GM21447 (cell line): ENCODE measurements around the gene NEGR1.

Source experiments
- ATAC-seq: cut with Tn5 transposase; IDR thresholded peaks from one replicate; pipeline ENCODE4 v1.9.1; 2021; ENCODE audit not compliant: unreplicated experiment

Gene NEGR1

GRCh38 chr1:71788113-71788512 lies 494.2 kb downstream of the NEGR1 start:
- no peak for ATAC-seq

DNA sequence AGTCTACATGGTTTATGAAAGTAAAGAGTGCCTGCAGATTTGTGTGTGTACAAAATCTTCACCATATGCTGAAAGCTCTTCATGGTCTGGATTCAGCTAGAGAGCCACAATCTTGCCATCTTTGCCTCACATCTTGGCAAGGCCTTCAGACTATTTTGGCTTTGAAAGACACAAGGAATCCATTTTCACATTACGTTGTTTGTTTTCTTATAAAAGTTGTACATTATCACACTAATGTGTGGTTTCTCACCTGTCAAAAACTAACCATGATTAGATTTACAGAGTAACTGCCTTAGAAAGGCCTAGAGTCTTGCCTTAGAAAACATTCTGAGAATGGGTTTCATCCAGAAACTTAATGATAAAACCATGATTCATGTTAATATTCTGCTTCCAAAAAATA lies 494.6 kb downstream of the NEGR1 start:
- no peak for ATAC-seq

- ATAC-seq, result no peak
Measured at GRCh38 chr1:71786218-71786617, 496.1 kb downstream of the NEGR1 start.

DNA sequence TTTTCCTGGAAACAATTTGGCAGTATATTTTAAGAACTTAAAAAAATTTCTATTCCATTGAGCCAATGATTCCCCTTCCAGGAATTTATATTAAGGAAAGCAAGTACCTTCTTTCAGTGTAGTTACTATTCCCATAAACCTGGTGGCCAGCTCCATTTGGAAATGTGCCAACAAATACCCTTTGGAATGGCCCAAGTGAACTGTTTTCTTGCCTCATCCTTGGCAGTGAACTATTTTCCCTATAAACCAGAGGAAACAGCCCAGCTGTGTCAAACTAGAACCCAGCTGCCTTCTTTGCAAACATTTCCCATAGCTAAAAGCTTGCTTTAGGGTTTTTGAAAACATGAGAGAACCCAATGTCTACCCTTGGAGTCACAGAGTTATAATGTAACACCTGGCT lies 496.9 kb downstream of the NEGR1 start:
- ATAC-seq, result no peak

DNA sequence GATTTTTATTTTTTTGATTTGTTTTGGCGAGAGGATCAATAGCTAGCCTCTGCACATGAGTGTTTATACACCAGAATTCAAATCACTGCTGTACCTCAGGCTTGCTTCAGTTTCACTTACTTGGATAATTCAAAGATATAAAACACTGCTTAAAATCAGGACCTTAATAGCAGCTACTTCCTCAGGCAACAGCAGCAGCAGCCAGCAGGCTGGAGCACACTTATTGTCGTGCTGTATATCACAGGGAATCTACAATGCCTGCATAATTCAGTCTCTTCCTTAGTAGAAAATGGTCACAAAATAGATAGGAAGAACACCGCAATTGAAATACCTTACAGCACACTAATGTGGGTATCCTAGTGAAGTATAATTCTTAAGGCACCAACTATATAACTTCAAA lies 497.3 kb downstream of the NEGR1 start:
- ATAC-seq, result no peak

DNA sequence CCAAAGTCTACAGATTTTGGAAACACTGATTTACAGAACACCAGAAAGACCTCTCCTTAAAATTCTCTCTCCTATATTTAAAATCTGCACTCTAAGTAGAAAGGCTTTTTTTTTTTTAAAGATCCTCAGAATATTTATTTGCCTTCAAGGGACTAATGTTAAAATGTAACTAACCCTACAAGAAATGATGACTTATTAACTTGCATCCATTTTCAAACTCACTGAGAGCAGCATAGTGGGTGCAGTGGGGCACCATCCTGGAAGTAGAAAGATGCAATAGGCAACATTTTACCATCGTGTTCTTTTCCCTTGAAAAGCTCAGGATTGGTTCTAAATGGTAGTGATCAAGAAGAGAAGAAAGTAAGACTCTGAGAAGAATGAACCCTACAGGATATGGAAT lies 498.1 kb downstream of the NEGR1 start:
- ATAC-seq, result no peak

DNA sequence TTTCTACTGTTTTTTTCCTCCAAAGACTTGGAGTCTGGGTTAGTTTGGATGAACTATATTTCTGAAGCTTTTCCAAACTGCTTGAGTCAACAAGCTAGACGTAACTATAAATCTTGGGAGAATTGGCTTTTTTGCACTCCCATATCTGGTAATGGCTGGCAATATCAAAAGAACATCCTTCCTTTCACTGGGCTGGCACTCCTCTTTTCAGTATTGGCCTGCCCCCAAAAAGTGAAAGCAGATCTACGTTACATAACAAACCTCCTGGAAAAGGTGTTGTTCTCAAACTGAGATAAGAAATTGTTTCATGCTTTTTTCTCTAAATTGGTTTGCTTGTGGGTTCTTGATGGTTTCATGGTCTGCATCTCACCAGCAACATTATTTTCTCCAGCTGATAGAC lies 499.3 kb downstream of the NEGR1 start:
- ATAC-seq, result no peak

GRCh38 chr1:71781450-71781849 lies 500.9 kb downstream of the NEGR1 start:
- ATAC-seq, result no peak

GRCh38 chr1:71780681-71781080 lies 501.7 kb downstream of the NEGR1 start:
- no peak for ATAC-seq

GRCh38 chr1:71778940-71779339 lies 503.4 kb downstream of the NEGR1 start:
- no peak for ATAC-seq

DNA sequence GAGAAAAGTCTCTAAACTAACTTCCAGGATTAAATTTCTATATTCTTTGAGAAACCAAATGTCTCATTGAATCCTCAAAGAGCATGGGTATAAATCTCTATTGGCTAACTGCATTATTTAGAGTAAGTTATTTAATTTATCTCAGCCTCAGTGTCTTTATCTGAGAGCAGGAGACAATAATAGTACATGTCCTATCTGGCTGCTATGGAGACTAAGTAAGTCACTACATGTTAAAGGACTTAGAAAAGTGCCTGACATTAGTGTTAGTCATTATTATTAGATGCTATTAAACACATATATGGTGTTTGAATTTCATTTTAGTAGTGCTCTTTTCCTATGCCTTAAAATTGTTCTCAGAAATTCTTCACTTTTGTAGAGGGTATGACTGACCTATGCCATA lies 505.2 kb downstream of the NEGR1 start:
- ATAC-seq, result no peak

- no peak for ATAC-seq
Measured at GRCh38 chr1:71774705-71775104, 507.6 kb downstream of the NEGR1 start.

GRCh38 chr1:71770121-71770520 lies 512.2 kb downstream of the NEGR1 start:
- ATAC-seq, result no peak

DNA sequence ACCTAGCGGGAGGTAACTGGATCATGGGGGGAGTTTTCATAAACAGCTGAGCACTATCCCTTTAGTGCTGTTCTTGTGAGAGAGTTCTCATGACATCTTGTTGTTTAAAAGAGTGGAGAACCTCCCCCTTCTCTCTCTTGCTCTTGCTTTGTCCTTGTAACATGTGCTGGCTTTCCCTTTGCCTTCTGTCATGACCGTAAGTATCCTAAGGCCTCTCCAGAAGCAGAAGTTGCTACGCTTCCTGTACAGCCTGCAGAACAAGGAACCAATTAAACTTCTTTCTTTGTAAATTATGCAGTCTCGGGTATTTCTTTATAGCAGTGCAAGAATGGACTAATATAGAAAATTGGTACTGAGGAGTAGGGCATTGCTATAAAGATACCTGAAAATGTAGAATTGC lies 515.6 kb downstream of the NEGR1 start:
- ATAC-seq, result no peak

DNA sequence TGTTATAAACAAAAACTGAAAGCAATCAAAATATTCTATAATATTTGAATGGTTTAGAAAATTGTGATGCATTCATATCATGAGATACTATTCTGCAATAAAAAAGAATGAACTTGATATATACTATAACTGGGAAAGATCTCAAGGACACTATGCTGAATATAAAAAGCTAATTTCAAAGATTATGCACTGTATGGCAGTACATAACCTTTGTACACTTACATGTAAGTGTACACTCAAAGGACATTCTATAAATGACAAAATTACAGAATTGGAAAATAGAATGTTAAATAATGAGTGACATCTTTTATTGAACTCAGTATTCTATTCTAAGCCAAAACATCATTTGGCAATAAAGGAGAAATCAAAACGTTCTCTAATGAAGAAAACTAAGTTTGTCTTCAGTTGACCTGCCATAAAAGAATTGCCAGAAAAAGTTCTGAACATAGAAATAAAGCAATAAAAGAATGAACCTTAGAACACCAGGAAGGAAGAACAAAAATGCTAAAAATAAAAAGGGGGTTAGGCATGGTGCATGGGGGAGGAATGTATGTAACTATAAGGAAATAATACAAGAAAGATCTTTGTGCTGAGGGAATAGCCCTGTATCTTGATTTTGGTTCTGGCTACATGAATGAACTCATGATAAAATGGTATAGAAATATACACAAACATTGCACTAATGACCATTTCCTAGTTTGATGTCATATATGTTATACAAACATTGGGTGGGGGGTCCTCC lies 519.7 kb downstream of the NEGR1 start:
- ATAC-seq, result no peak

DNA sequence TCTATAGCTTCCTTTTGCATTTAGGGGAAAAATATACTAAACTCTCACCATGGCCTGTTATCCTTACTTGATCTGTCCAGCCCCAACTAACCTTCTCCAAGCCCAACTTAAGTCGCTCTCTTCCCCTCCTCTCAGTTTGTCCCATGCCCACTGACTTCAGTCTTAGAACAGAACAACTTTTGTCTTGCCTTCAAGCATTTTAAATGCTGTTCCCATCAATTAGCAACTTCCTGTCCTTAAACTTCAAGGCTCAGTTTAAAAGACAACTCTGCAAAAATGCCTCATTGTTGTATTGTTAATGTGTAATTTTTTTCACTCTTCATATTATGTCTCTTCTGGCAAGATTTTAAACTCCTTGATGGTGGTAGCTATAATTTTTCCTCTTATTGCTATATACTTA lies 526.9 kb downstream of the NEGR1 start:
- no peak for ATAC-seq

DNA sequence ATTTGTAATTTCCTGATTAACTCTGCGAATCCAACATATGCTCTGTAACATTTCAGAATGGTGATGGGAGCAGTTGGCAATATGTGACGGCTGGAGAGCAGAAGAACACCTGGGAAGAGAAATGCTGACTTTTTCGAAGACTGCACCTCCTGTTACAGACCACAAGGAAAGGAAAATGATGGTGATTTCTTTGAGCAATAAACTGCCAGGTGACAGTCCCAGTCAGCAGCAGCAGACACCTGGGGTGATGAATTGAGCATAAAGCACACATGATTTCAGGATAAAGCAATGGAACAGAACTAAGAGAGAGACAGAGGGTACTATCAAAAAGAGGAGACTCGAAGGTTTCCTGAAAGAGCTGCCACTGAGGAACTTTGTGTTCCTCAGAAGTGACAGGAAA lies 528.6 kb downstream of the NEGR1 start:
- no peak for ATAC-seq

DNA sequence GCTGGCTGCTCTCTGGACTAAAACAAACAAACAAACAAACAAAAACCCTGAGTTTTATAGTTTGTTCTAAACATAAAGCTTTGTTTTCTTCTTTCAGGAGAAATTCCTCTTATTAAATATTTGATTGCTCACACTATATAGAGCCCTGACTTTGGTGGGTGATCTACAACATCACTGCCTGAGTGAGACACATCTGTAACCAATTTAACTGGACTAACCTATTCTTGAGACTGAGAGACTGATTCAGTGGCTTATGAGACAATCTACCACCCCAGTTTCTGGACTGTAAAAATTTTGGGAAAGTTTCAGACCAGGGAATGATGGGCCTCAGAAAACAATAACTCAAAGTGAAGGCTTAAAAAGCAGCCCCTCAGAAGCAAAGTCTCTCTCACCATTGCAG lies 537.0 kb downstream of the NEGR1 start:
- ATAC-seq, result no peak

DNA sequence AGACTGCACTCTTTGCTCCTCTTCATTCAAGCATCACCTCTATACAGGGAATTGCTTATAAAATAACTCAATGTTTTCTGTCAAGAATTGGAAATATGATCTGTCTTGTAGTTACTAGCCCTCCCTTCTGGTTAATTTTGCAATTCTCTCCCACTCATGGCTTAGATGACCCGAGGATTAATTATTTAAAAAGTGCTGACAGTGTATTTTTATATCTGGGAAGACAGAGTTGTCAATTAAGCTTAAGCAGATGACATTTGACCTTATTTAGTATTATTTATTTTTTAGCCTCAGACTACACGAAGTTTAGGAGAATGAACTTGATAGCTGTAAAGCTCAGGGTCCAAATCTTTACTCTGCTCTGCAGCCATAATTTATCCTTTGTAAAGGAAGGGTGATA lies 538.5 kb downstream of the NEGR1 start:
- no peak for ATAC-seq

DNA sequence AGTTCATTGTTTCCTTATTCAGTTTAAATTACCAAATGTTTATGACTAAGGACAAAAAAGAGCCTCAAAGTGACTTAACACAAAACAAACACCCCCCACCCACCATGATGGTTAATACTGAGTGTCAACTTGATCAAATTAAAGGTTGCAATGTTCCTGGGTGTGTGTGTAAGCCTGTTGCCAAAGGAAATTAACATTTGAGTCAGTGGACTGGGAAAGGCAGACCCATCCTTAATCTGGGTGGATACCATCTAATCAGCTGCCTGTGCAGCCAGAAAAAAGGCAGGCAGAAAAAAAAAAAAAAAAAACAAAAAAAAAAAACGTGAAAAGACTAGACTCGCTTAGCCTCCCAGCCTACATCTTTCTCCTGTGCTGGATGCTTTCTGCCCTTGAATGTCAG lies 543.4 kb downstream of the NEGR1 start:
- ATAC-seq, result no peak

- no peak for ATAC-seq
Measured at GRCh38 chr1:71738256-71738655, 544.1 kb downstream of the NEGR1 start.

DNA sequence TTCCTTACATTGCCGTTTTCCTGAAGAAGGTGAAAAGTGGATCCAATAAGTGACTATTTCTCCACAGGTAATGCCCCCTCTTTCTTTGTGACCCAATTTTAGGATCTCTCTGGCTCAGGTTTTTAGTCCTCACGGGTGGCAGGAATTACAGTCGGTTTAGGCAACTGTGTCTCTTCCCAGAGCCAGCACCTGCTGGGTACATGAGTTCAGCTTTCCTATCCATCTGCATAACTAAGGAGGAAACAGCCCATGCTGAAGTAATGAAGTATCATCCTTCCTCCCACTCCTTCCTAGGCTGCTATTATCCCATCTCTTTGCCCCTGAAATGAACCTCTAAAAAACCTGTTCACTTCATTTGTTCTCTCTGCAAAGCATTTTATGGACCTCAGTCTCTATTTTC lies 544.6 kb downstream of the NEGR1 start:
- ATAC-seq, result no peak

GRCh38 chr1:71733121-71733520 lies 549.2 kb downstream of the NEGR1 start:
- ATAC-seq, result no peak
